Myocyte (in vitro differentiated cells): ENCODE measurements around the gene SDR42E2. TPM values are rescaled to one million over a fixed set of nuclear protein-coding genes. Genes with fewer than 3 reads are reported as not detected.
"Not testable (repeated sequence)": the region's sequence is repeated elsewhere in the genome, so short reads cannot be mapped to it uniquely, and the experiment has no call there.

ENCODE experiments used
- DNase-seq: peaks from one replicate; pipeline ENCODE4 v3.0.0-alpha.2; 2012; ENCODE audit warnings: low read depth
- total RNA-seq: library from RNA; depleted of rRNA; stranded (reverse); fragments of >200 nt; gene quantifications from 2 replicates; pipeline ENCODE4 v1.2.3, GENCODE V29; 2014

The SDR42E2 gene
- total RNA-seq, 1 donor from 2014 or later = not detected

- DNase-seq = peak; percentile 100
Measured at GRCh38 chr16:22190776-22191531, 28.6 kb downstream of the SDR42E2 start.

DNA sequence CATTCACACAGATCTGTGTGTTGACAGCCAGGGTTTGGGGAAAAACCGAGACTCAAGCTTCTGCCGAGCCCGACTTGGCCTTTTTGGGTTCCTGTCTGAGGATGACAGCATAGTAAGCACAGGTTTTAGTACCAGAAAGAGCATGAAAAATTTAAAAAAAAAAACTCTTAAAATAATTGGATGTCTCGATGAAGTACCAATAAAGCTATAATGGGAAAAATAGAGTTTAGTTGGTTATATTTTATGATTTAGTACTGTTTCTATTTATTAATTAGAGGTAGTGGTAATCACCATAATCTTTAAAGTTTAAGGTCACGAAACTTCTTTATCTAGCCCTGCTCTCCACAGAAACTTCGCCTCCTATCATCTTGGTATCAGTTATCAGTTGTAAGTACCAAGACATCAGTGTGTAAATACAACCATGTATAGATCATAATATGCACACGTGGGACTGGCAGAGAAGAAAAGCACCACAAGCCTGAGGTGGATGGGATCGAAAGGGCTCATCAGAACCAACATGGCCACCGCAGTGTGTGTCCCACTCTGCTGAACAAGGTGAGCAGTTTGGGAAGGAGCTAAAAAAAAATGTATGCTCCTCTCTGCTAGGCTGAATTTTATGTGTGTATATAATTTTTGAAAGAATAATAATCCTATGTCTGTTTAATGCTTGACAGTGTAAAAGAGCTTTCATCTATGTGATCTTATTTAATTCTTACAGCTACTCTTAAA, 29.4 kb downstream of the SDR42E2 start:
- no peak for DNase-seq

GRCh38 chr16:22192261-22193062, 30.2 kb downstream of the SDR42E2 start:
- DNase-seq = peak; percentile 94

GRCh38 chr16:22193063-22193411, 30.7 kb downstream of the SDR42E2 start:
- DNase-seq = no peak

- no peak for DNase-seq
Measured at GRCh38 chr16:22194707-22195444, 32.6 kb downstream of the SDR42E2 start.

- DNase-seq = no peak
Measured at GRCh38 chr16:22195445-22195694, 33.1 kb downstream of the SDR42E2 start.

DNA sequence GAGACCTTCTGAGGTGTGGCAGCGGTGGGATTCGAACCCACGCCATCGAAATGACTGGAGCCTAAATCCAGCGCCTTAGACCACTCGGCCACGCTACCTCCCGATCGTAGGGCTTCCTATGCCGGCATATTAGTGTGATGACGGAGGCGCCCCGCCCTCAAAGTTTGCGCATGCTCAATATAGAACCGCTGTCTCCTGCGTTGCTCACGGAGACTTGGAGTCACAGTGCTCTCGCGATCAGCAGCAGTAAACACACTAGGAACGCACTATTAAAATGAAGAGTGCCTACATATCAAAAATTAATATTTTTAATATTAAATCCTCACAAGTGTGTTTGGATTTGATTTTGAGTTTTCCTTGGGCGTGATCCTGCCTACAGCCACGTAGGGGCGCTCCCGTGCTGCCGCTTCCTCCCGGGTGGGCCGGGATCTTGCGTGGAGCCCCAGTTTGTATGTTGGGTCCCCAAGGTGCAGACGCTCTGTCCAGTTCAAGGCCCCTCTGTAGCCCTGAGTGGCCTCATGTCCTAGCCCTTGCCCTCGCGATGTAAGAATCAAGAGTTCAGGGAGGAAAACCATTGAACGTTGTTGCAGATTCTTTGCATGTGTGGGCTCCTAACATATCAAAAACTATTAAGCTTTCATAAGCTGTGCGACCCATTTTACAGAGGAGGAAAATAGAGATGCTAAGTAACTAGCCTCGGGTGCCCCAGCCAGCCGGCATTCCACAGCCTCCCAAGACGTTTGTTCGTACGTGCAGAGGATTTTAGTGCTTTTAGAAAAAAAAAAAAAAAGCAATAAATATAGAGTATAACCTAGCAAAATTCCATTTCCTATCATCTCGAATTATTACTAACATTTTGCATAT, 33.6 kb downstream of the SDR42E2 start:
- DNase-seq = peak; percentile 89

- not testable (repeated sequence) for DNase-seq
Measured at GRCh38 chr16:22196559-22197168, 34.4 kb downstream of the SDR42E2 start.

DNA sequence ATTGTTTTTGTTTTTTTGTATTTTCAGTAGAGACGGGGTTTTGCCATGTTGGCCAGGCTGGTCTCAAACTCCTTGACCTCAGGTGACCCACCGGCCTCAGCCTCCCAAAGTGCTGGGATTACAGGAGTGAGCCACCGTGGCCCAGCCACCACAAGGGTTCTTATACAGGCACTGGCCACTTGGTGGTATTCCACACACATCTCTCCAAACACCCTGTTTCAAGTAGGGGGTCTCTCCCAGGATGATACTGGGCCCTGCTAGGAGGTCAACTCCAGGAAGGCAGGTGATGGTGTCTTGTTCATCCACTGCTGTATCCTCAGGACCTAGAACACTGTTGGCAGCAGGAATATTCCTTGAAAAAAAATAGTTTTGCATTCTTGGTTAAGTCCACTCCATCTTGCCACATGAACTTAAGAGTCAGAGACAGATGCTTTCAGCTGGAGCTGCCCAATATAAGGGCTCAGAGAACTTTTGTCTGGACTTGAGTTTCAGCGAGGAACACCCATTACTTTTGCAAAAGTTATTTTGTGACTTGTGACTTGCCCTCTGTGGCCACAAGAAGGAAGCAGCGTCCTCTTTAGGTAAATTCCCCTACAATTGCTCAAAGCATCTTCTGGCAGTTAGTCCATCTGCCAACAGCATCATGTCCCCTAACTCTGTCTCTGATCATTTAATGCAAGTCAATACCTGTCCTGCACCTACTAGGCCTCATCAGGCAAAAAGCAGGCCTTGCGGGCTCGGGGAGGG, 36.4 kb downstream of the SDR42E2 start:
- peak; percentile 34 for DNase-seq

DNA sequence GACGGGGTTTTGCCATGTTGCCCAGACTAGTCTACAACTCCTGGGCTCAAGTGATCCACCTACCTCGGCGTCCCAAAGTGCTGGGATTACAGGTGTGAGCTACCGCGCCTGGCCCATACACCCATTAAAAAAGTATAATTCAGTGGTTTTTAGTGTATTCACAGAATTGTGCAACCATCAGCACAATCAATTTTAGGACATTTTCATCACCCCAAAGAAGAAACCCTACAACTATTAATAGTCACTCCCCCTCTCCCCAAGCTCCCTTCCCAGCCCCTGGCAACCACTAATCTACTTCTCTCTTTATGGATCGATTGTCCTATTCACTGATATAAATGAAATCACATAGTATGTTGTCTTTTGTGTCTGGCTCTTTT, 39.9 kb downstream of the SDR42E2 start:
- DNase-seq = no peak

GRCh38 chr16:22203091-22203490, 40.8 kb downstream of the SDR42E2 start:
- no peak for DNase-seq

DNA sequence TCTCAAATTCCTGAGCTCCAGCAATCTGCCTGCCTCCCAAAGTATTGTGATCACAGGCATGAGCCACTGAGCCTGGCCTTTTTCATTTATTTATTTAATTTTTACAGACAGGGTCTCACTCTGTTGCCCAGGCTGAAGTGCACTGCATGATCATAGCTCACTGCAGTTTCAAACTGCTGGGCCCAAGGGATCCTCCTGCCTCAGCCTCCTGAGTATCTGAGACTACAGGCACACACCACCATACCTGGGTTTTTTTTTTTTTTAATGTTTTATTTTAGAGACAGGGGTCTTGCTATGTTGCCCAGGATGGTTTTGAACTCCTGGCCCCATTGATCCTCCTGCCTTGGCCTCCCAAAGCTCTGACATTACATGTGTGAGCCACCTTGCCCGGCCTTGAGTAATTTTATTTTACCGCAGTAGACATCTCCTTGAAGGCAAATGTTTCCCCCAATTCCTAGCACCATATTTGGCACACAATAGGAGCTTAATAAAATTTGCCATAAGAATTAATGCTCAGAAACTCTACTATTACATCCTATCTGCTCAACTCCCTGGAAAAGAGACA, 41.9 kb downstream of the SDR42E2 start:
- DNase-seq = no peak

DNA sequence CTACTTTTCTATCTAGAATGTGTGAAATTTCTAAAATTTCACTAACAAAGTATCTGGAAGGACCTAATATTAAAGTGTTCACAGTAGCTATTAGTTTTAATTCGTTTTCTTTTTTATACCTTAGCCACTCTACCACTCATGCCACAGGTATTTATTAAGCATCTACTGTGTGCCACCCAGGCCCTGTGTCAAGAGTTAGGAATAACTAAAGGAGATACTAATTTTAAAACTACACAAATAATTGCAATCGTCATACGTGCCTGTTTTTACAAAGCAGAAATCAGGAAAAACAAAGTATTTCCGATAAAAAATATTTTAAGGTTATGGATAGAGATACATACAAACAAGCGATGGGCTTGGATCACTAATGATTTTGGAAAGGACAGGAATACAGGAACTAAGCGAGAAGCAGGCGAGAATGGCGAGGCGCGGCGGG, 43.3 kb downstream of the SDR42E2 start:
- no peak for DNase-seq

- DNase-seq = peak; percentile 97
Measured at GRCh38 chr16:22206013-22206841, 43.9 kb downstream of the SDR42E2 start, which contains the start of gene EEF2K. Gene EEF2K, plus strand, starts transcription at chr16:22206278. Its CDS starts 19,452 bp downstream, at chr16:22225730.

GRCh38 chr16:22206842-22207714, 44.8 kb downstream of the SDR42E2 start:
- DNase-seq = peak; percentile 85

GRCh38 chr16:22207715-22208360, 45.5 kb downstream of the SDR42E2 start:
- no peak for DNase-seq
